Natural killer cell (primary cell): Measurements from ENCODE around the gene SUMO2. TPM values are rescaled to one million over a fixed set of nuclear protein-coding genes. Genes with fewer than 3 reads are reported as not detected.
"Not testable (repeated sequence)": the region's sequence is repeated elsewhere in the genome, so short reads cannot be mapped to it uniquely, and the experiment has no call there.

Experiments used
- ATAC-seq, 3 donors: fragments of 150-1000 bp in 2 of 3; fragments of 200-7000 bp in 1 of 3; cut with Tn5 transposase; 1 replicate in 1 of 3; 2 replicates in 2 of 3; pipeline ENCODE4 v1.10.0; 2021; ENCODE audit warnings: mild to moderate bottlenecking in 2 of 3, moderate library complexity in 2 of 3
- DNase-seq, 2 donors: peaks; one replicate each; pipeline versions ENCODE4 v3.0.0 to v3.0.0-alpha.2; 2013 to 2021; ENCODE audit warnings: mixed read lengths in 1 of 2
- H3K27ac ChIP-seq: one replicate; pipeline ENCODE4 v1.5.1; 2013; ENCODE audit warnings: mild to moderate bottlenecking, low read length
- H3K27me3 ChIP-seq: one replicate; pipeline ENCODE4 v1.6.1; 2013; ENCODE audit warnings: low read length; ENCODE audit not compliant: control insufficient read depth, insufficient read depth
- H3K36me3 ChIP-seq: one replicate; pipeline ENCODE4 v1.6.1; 2013; ENCODE audit warnings: low read length; ENCODE audit not compliant: control insufficient read depth, insufficient read depth
- H3K4me1 ChIP-seq: one replicate; pipeline ENCODE4 v1.6.1; 2013; ENCODE audit warnings: low read length; ENCODE audit not compliant: control insufficient read depth, insufficient read depth
- H3K4me3 ChIP-seq: one replicate; pipeline ENCODE4 v1.5.1; 2013; ENCODE audit warnings: low read length
- H3K9me3 ChIP-seq: one replicate; pipeline ENCODE4 v1.6.1; 2013; ENCODE audit warnings: low read length; ENCODE audit not compliant: control insufficient read depth, insufficient read depth
- H3K27ac Mint-ChIP-seq, 2 donors: one replicate each; pipeline ENCODE4 v1.8.0; 2022; ENCODE audit warnings: mild to moderate bottlenecking in 2 of 2, mixed read lengths in 2 of 2, moderate library complexity in 1 of 2
- H3K27me3 Mint-ChIP-seq, 2 donors: one replicate each; pipeline ENCODE4 v1.8.0; 2022; ENCODE audit warnings: low read depth in 2 of 2, mixed read lengths in 2 of 2
- H3K36me3 Mint-ChIP-seq: one replicate; pipeline ENCODE4 v1.8.0; 2022; ENCODE audit warnings: mixed read lengths
- H3K4me1 Mint-ChIP-seq, 2 donors: one replicate each; pipeline ENCODE4 v1.8.0; 2022; ENCODE audit warnings: mixed read lengths in 2 of 2
- H3K4me3 Mint-ChIP-seq: one replicate; pipeline ENCODE4 v1.8.0; 2022; ENCODE audit warnings: mild to moderate bottlenecking, moderate library complexity, mixed read lengths
- H3K9me3 Mint-ChIP-seq, 2 donors: one replicate each; pipeline ENCODE4 v1.8.0; 2022; ENCODE audit warnings: mixed read lengths in 2 of 2
- WGBS: methylation state at CpG from one replicate; pipeline ENCODE4 v1.1.7; 2013; ENCODE audit warnings: missing lambda C conversion rate; ENCODE audit not compliant: insufficient coverage; 5-methylcytosine and 5-hydroxymethylcytosine counted together
- intact Hi-C: fragments of 100-400 bp; cut with micrococcal nuclease; formaldehyde crosslinking; loops from one replicate; pipeline ENCODE4 v1.14.2; 2022
- total RNA-seq, 4 donors: library from RNA; stranded (reverse); fragments of 120-200 nt in 1 of 4; gene quantifications; one replicate each; pipeline versions ENCODE4 v1.2.3 to v1.2.4, GENCODE V29; 2013 to 2022
- TF ChIP-seq, protein P1 (sequence below): fragments of 200-600 bp; IDR thresholded peaks from one replicate; pipeline ENCODE4 v1.8.0; 2022; ENCODE audit warnings: antibody characterized with exemption

SUMO2 gene
- total RNA-seq, 3 donors from 2014 or later (not counting 1 experiment from before 2014, with no cell fraction given), result 240 to 294 (median 250) TPM

DNA sequence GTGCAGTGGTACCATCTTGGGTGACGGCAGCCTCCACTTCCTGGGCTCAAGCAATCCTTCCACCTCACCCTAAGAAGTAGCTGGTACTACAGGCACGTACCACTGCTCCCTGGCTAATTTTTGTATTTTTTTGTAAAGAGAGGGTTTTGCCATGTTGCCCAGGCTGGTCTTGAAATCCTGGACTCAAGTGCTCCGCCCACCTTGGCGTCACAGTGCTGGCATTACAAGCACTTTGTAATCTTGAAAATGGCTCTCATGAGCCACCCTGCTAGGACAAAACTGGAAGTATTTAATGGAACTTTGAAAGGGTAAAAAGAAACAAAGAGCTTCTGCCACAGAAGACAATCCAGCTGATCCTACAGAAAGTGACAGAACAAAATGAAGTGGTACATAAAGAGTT lies 9.2 kb downstream of the SUMO2 start:
- Mint-ChIP-seq H3K27ac (peak overlapping the region in 1 of 2 donors; percentile 66), H3K9me3 (no peaks in the 10 kb centered on the region)

GRCh38 chr17:75168998-75169397 lies 13.8 kb downstream of the SUMO2 start:
- Mint-ChIP-seq H3K27ac (no peak overlapping the region), H3K4me1 (peaks cover 0 to 15% of the 10 kb centered on the region in 2 donors), H3K27me3 (no peaks in the 10 kb centered on the region), H3K9me3 (no peaks in the 10 kb centered on the region), H3K4me3 (no peak overlapping the region), H3K36me3 (peaks cover 6% of the 10 kb centered on the region)
- no peaks in the 10 kb centered on the region for H3K9me3 ChIP-seq
- no peak overlapping the region for H3K4me3 ChIP-seq
- 91% methylated on average over 4 of the region's 4 CpGs for WGBS
- no peaks in the 10 kb centered on the region for H3K27me3 ChIP-seq
- ATAC-seq (no peak), DNase-seq (no peak)
- H3K4me1 ChIP-seq, result peaks cover 4% of the 10 kb centered on the region
- intact Hi-C loops, result no loop called here
- H3K36me3 ChIP-seq, result peaks cover 31% of the 10 kb centered on the region
- H3K27ac ChIP-seq, result no peak overlapping the region
- TF ChIP-seq, protein P1, sequence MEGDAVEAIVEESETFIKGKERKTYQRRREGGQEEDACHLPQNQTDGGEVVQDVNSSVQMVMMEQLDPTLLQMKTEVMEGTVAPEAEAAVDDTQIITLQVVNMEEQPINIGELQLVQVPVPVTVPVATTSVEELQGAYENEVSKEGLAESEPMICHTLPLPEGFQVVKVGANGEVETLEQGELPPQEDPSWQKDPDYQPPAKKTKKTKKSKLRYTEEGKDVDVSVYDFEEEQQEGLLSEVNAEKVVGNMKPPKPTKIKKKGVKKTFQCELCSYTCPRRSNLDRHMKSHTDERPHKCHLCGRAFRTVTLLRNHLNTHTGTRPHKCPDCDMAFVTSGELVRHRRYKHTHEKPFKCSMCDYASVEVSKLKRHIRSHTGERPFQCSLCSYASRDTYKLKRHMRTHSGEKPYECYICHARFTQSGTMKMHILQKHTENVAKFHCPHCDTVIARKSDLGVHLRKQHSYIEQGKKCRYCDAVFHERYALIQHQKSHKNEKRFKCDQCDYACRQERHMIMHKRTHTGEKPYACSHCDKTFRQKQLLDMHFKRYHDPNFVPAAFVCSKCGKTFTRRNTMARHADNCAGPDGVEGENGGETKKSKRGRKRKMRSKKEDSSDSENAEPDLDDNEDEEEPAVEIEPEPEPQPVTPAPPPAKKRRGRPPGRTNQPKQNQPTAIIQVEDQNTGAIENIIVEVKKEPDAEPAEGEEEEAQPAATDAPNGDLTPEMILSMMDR, result no peak

More for the DNA sequence above, 9.2 kb downstream of the SUMO2 start:
- H3K4me1 ChIP-seq, result peaks cover 4% of the 10 kb centered on the region
- Mint-ChIP-seq H3K27me3 (no peaks in the 10 kb centered on the region), H3K4me3 (no peak overlapping the region), H3K36me3 (peaks cover 6% of the 10 kb centered on the region), H3K4me1 (peaks cover 6 to 15% of the 10 kb centered on the region in 2 donors)
- WGBS, result 94% methylated on average over 4 of the region's 4 CpGs
- H3K27ac ChIP-seq, result no peak overlapping the region
- no peak overlapping the region for H3K4me3 ChIP-seq
- intact Hi-C loops, result loop anchor here (5.0 kb wide), 1 partner anchor 41 kb away; the partner anchor contains the start of gene NT5C
- TF ChIP-seq, protein P1, result no peak
- H3K9me3 ChIP-seq, result no peaks in the 10 kb centered on the region
- no peak for DNase-seq
- H3K27me3 ChIP-seq, result no peaks in the 10 kb centered on the region
- no peak for ATAC-seq
- peaks cover 47% of the 10 kb centered on the region for H3K36me3 ChIP-seq

- H3K36me3 ChIP-seq, result peaks cover 16% of the 10 kb centered on the region
- H3K4me3 Mint-ChIP-seq, intact Hi-C loops, H3K36me3 Mint-ChIP-seq, ATAC-seq, H3K27me3 Mint-ChIP-seq, H3K27me3 ChIP-seq, H3K4me1 Mint-ChIP-seq, H3K27ac ChIP-seq, DNase-seq, H3K4me1 ChIP-seq, H3K4me3 ChIP-seq, H3K9me3 Mint-ChIP-seq, H3K9me3 ChIP-seq: not testable (repeated sequence)
- peak overlapping the region in 1 of 2 donors; percentile 38 for H3K27ac Mint-ChIP-seq
- 98% methylated on average over 15 of the region's 15 CpGs for WGBS
These were observed 18.2 kb downstream of the SUMO2 start for GRCh38 chr17:75164606-75165005.

DNA sequence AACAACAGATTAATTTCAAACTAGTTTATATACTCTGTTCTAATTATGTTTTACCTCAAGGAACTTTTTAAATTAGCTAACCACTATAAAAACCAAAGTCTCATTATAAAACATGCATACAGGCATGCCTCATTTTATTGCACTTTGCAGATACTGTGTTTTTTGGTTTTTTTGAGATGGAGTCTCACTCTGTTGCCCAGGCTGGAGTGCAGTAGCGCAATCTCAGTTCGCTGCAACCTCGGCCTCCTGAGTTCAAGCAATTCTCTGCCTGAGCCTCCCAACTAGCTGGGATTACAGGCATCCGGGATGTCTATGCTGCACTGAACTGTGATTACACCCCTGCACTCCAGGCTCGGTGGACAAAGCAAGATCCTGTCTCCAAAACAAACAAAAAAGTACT lies 19.7 kb downstream of the SUMO2 start:
- Histone ChIP-seq H3K9me3 (no peaks in the 10 kb centered on the region), H3K36me3 (peaks cover 12% of the 10 kb centered on the region), H3K4me1 (no peaks in the 10 kb centered on the region), H3K4me3 (no peak overlapping the region), H3K27ac (no peak overlapping the region), H3K27me3 (no peaks in the 10 kb centered on the region)
- intact Hi-C loops, result no loop called here
- Mint-ChIP-seq H3K4me1 (no peaks in the 10 kb centered on the region), H3K36me3 (no peaks in the 10 kb centered on the region), H3K4me3 (no peak overlapping the region), H3K27me3 (no peaks in the 10 kb centered on the region), H3K9me3 (no peaks in the 10 kb centered on the region), H3K27ac (no peak overlapping the region)
- WGBS, result 96% methylated on average over 5 of the region's 5 CpGs
- TF ChIP-seq, protein P1, result no peak
- ATAC-seq (no peak), DNase-seq (no peak)
